Breast epithelium (tissue), 4 donors: ENCODE data around the gene METTL14. TPM values are rescaled to one million over a fixed set of nuclear protein-coding genes. Genes with fewer than 3 reads are reported as not detected.
A peak's percentile ranks its signal among the peaks of the same experiment; 100 is the strongest.

Experiments used
- DNase-seq, 2 donors: peaks; one replicate each; pipeline ENCODE4 v3.0.0-alpha.2; 2019; ENCODE audit warnings: low spot score in 2 of 2
- H3K27ac ChIP-seq, 2 donors: fragments of 200-600 bp; sonication (generic) in 1 of 2; one replicate each; pipeline ENCODE4 v1.5.1; 2016 to 2019; ENCODE audit warnings: mild to moderate bottlenecking in 1 of 2
- H3K27me3 ChIP-seq, 2 donors: fragments of 200-600 bp; sonication (generic) in 1 of 2; one replicate each; pipeline versions ENCODE4 v1.5.1 to v1.6.0; 2017 to 2019; ENCODE audit warnings: control low read depth in 1 of 2, mild to moderate bottlenecking in 1 of 2
- H3K36me3 ChIP-seq: fragments of 200-600 bp; one replicate; pipeline ENCODE4 v1.5.1; 2019
- H3K4me1 ChIP-seq, 2 donors: fragments of 200-600 bp; sonication (generic); one replicate each; pipeline ENCODE4 v1.5.1; 2016 to 2019; ENCODE audit warnings: control low read depth in 1 of 2
- H3K4me3 ChIP-seq, 3 donors: fragments of 200-600 bp; sonication (generic); 1 replicate in 2 of 3; 2 replicates in 1 of 3; pipeline ENCODE4 v1.5.1; 2016 to 2019; ENCODE audit warnings: mild to moderate bottlenecking in 3 of 3, moderate library complexity in 2 of 3
- H3K9me3 ChIP-seq, 2 donors: fragments of 200-600 bp; sonication (generic) in 1 of 2; one replicate each; pipeline ENCODE4 v1.5.1; 2016 to 2019; ENCODE audit warnings: control low read depth in 1 of 2
- CTCF ChIP-seq, 3 donors: fragments of 450-650 bp; IDR thresholded peaks; one replicate each; pipeline ENCODE4 v1.5.1; 2016 to 2017; ENCODE audit warnings: antibody characterized with exemption in 3 of 3, mild to moderate bottlenecking in 3 of 3, moderate library complexity in 3 of 3
- POLR2A ChIP-seq: fragments of 450-650 bp; IDR thresholded peaks from one replicate; pipeline ENCODE4 v1.6.1; 2016; ENCODE audit warnings: antibody characterized with exemption, mild to moderate bottlenecking, moderate library complexity
- POLR2AphosphoS5 ChIP-seq, 3 donors: sonication (generic); formaldehyde crosslinking; IDR thresholded peaks; one replicate each; pipeline ENCODE4 v1.6.1; 2017; ENCODE audit warnings: antibody characterized with exemption in 3 of 3
- intact Hi-C: fragments of 100-400 bp; cut with DNase I; formaldehyde crosslinking; loops from one replicate; pipeline ENCODE4 v1.15.1; 2023; ENCODE audit warnings: low total_unique reads
- total RNA-seq, 3 donors: library from RNA; depleted of rRNA; stranded (reverse); fragments of >200 nt; gene quantifications; one replicate each; pipeline ENCODE4 v1.1.0, GENCODE V29; 2016

METTL14 gene
- total RNA-seq, 3 donors from 2014 or later: 39.4 to 72.4 (median 42.0) TPM

- Histone ChIP-seq H3K27me3 (no peaks in the 10 kb centered on the region), H3K4me1 (no peaks in the 10 kb centered on the region), H3K27ac (peak overlapping the region; percentile 58 to 68), H3K36me3 (no peaks in the 10 kb centered on the region), H3K9me3 (no peaks in the 10 kb centered on the region), H3K4me3 (no peak overlapping the region)
- DNase-seq: no peak
- intact Hi-C loops: no loop called here
- TF ChIP-seq CTCF (IDR thresholded peaks at IDR 0.05) (no peak), POLR2A (no peak), POLR2AphosphoS5 (IDR thresholded peaks at IDR 0.05) (no peak)
Measured at GRCh38 chr4:118754890-118755289, 69.7 kb downstream of the METTL14 start.

GRCh38 chr4:118755438-118756226 lies 70.4 kb downstream of the METTL14 start:
- H3K27me3 ChIP-seq: no peaks in the 10 kb centered on the region
- intact Hi-C loops: no loop called here
- H3K36me3 ChIP-seq: no peaks in the 10 kb centered on the region
- H3K4me3 ChIP-seq: no peak overlapping the region
- H3K4me1 ChIP-seq: no peaks in the 10 kb centered on the region
- TF ChIP-seq POLR2A: no peak
- no peak for TF ChIP-seq CTCF (IDR thresholded peaks at IDR 0.05)
- TF ChIP-seq POLR2AphosphoS5 (IDR thresholded peaks at IDR 0.05): no peak
- no peaks in the 10 kb centered on the region for H3K9me3 ChIP-seq
- DNase-seq: no peak
- H3K27ac ChIP-seq: peak overlapping the region; percentile 58 to 80

- Histone ChIP-seq H3K4me3 (no peak overlapping the region), H3K9me3 (no peaks in the 10 kb centered on the region), H3K4me1 (no peaks in the 10 kb centered on the region), H3K27ac (peak overlapping the region; percentile 58 to 80), H3K36me3 (no peaks in the 10 kb centered on the region), H3K27me3 (no peaks in the 10 kb centered on the region)
- intact Hi-C loops: no loop called here
- no peak for TF ChIP-seq POLR2AphosphoS5 (IDR thresholded peaks at IDR 0.05)
- no peak for TF ChIP-seq POLR2A
- DNase-seq: no peak
Measured at GRCh38 chr4:118756429-118756828, 71.2 kb downstream of the METTL14 start.

- TF ChIP-seq POLR2A (no peak), CTCF (IDR thresholded peaks at IDR 0.05) (no peak), POLR2AphosphoS5 (IDR thresholded peaks at IDR 0.05) (no peak)
- Histone ChIP-seq H3K36me3 (no peaks in the 10 kb centered on the region), H3K4me1 (no peaks in the 10 kb centered on the region), H3K27me3 (no peaks in the 10 kb centered on the region), H3K27ac (peak overlapping the region; percentile 58 to 80), H3K4me3 (no peak overlapping the region), H3K9me3 (no peaks in the 10 kb centered on the region)
- intact Hi-C loops: no loop called here
- DNase-seq: no peak
Measured at GRCh38 chr4:118756958-118757357, 71.8 kb downstream of the METTL14 start.

GRCh38 chr4:118757761-118758251 lies 72.6 kb downstream of the METTL14 start:
- Histone ChIP-seq H3K4me1 (peaks cover 0 to 3% of the 10 kb centered on the region in 2 donors), H3K9me3 (no peaks in the 10 kb centered on the region), H3K36me3 (no peaks in the 10 kb centered on the region), H3K27me3 (no peaks in the 10 kb centered on the region), H3K27ac (peak overlapping the region; percentile 58 to 80), H3K4me3 (no peak overlapping the region)
- no peak for TF ChIP-seq POLR2A
- intact Hi-C loops: no loop called here
- DNase-seq: no peak

- TF ChIP-seq CTCF (IDR thresholded peaks at IDR 0.05) (no peak), POLR2AphosphoS5 (IDR thresholded peaks at IDR 0.05) (no peak), POLR2A (no peak)
- Histone ChIP-seq H3K27me3 (no peaks in the 10 kb centered on the region), H3K4me3 (no peak overlapping the region), H3K9me3 (no peaks in the 10 kb centered on the region), H3K4me1 (peaks cover 0 to 3% of the 10 kb centered on the region in 2 donors), H3K27ac (peak overlapping the region; percentile 58 to 80), H3K36me3 (no peaks in the 10 kb centered on the region)
- no peak for DNase-seq
- intact Hi-C loops: no loop called here
Measured at GRCh38 chr4:118758293-118758692, 73.1 kb downstream of the METTL14 start.
